GM03348 (cell line): ENCODE measurements around the gene MN1.
A peak's percentile ranks its signal among the peaks of the same experiment; 100 is the strongest.
"Not testable (repeated sequence)": the region's sequence is repeated elsewhere in the genome, so short reads cannot be mapped to it uniquely, and the experiment has no call there.

Source experiments
- DNase-seq: peaks from one replicate; pipeline ENCODE4 v3.0.0; 2012; ENCODE audit warnings: low spot score

Gene MN1

GRCh38 chr22:27761665-27762064 is 39.9 kb downstream of the MN1 start:
- DNase-seq: no peak

- no peak for DNase-seq
Measured at GRCh38 chr22:27761000-27761399, 40.6 kb downstream of the MN1 start.

- DNase-seq: no peak
Measured at GRCh38 chr22:27760474-27760873, 41.1 kb downstream of the MN1 start.

GRCh38 chr22:27757928-27758525 is 43.5 kb downstream of the MN1 start:
- no peak for DNase-seq

- no peak for DNase-seq
Measured at GRCh38 chr22:27756212-27756660, 45.3 kb downstream of the MN1 start.

GRCh38 chr22:27755521-27756211 is 45.9 kb downstream of the MN1 start:
- no peak for DNase-seq

GRCh38 chr22:27754888-27755480 is 46.6 kb downstream of the MN1 start:
- DNase-seq: no peak

- DNase-seq: no peak
Measured at GRCh38 chr22:27754247-27754887, 47.2 kb downstream of the MN1 start.

- DNase-seq: peak; percentile 89
Measured at GRCh38 chr22:27752771-27753170, 48.8 kb downstream of the MN1 start.

GRCh38 chr22:27752141-27752540 is 49.4 kb downstream of the MN1 start:
- DNase-seq: no peak

- no peak for DNase-seq
Measured at GRCh38 chr22:27751277-27752070, 50.1 kb downstream of the MN1 start.

GRCh38 chr22:27750584-27751265 is 50.8 kb downstream of the MN1 start:
- no peak for DNase-seq

- peak; percentile 65 for DNase-seq
Measured at GRCh38 chr22:27749597-27750225, 51.8 kb downstream of the MN1 start.

- peak; percentile 71 for DNase-seq
Measured at GRCh38 chr22:27748751-27749191, 52.8 kb downstream of the MN1 start.

GRCh38 chr22:27748349-27748748 is 53.2 kb downstream of the MN1 start:
- DNase-seq: no peak

- DNase-seq: peak; percentile 74
Measured at GRCh38 chr22:27747396-27748221, 53.9 kb downstream of the MN1 start.

- no peak for DNase-seq
Measured at GRCh38 chr22:27746918-27747317, 54.6 kb downstream of the MN1 start.

GRCh38 chr22:27745809-27746208 is 55.7 kb downstream of the MN1 start:
- no peak for DNase-seq

- no peak for DNase-seq
Measured at GRCh38 chr22:27745154-27745553, 56.4 kb downstream of the MN1 start.

- DNase-seq: not testable (repeated sequence)
Measured at GRCh38 chr22:27744078-27744477, 57.5 kb downstream of the MN1 start.
